Thymus (tissue), 11 donors: ENCODE data around the gene NASP. TPM values are rescaled to one million over a fixed set of nuclear protein-coding genes. Genes with fewer than 3 reads are reported as not detected.

Experiments used
- DNase-seq, 9 donors: peaks; one replicate each; pipeline ENCODE4 v3.0.0-alpha.2; 2013; ENCODE audit warnings: low spot score in 9 of 9, low read depth in 6 of 9, missing footprints in 1 of 9
- H3K27ac ChIP-seq, 2 donors: one replicate each; pipeline ENCODE4 v1.5.1; 2013; ENCODE audit warnings: control low read depth in 1 of 2, low read depth in 1 of 2, low read length in 1 of 2, mild to moderate bottlenecking in 1 of 2, moderate library complexity in 1 of 2
- H3K27me3 ChIP-seq, 2 donors: one replicate each; pipeline ENCODE4 v1.5.1; 2013; ENCODE audit warnings: low read length in 1 of 2; ENCODE audit not compliant: control insufficient read depth in 2 of 2, insufficient read depth in 1 of 2
- H3K36me3 ChIP-seq, 2 donors: one replicate each; pipeline ENCODE4 v1.5.1; 2013; ENCODE audit warnings: low read length in 1 of 2, mild to moderate bottlenecking in 1 of 2, moderate library complexity in 1 of 2; ENCODE audit not compliant: control insufficient read depth in 2 of 2, insufficient read depth in 2 of 2
- H3K4me1 ChIP-seq, 2 donors: one replicate each; pipeline ENCODE4 v1.5.1; 2013; ENCODE audit warnings: low read length in 2 of 2; ENCODE audit not compliant: control insufficient read depth in 2 of 2, insufficient read depth in 2 of 2
- H3K4me3 ChIP-seq, 2 donors: one replicate each; pipeline ENCODE4 v1.5.1; 2013; ENCODE audit warnings: low read length in 2 of 2, control low read depth in 1 of 2, mild to moderate bottlenecking in 1 of 2
- H3K9me3 ChIP-seq, 2 donors: one replicate each; pipeline ENCODE4 v1.5.1; 2013; ENCODE audit warnings: low read length in 1 of 2, mild to moderate bottlenecking in 1 of 2; ENCODE audit not compliant: control insufficient read depth in 2 of 2, insufficient read depth in 1 of 2
- WGBS: extraction: QIAGEN DNeasy Blood & Tissue Kit; methylation state at CpG from one replicate; pipeline ENCODE4 v1.1.7; 2013; 5-methylcytosine and 5-hydroxymethylcytosine counted together
- polyA plus RNA-seq: library from polyadenylated mRNA; stranded (reverse); fragments of 200-250 nt; gene quantifications from one replicate; pipeline ENCODE4 v1.2.3, GENCODE V29; 2013
- total RNA-seq: library from RNA; stranded (reverse); fragments of 120-200 nt; gene quantifications from one replicate; pipeline ENCODE4 v1.2.4, GENCODE V29; 2013
- donor health status: healthy.

NASP gene
- total and polyA plus RNA-seq, 2 donors = 151 to 170 TPM

DNA sequence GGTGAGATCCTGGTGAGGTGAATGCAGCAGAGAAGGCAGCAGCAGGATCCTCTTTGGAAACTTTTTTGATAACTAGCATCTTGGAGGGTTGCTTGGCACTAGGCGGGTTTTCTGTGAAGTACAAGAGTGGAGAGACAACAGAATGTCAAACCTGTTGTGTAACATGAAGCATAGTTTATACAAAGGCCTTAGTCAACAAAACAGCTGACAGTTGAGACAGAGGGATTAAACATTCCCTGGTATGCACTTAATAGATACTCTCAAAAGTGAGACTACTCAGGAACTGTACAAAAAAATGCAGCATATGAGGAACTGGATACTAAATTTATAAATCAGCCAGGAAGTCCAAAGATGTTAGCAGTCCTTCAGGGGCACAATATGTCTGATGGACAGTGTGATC, 56.5 kb downstream of the NASP start:
- no peak overlapping the region for H3K4me3 ChIP-seq
- no peaks in the 10 kb centered on the region for H3K4me1 ChIP-seq
- H3K36me3 ChIP-seq = peaks cover 32 to 66% of the 10 kb centered on the region in 2 donors
- no peak overlapping the region for H3K27ac ChIP-seq
- WGBS = 99% methylated on average over 1 of the region's 1 CpG
- no peaks in the 10 kb centered on the region for H3K27me3 ChIP-seq
- no peak for DNase-seq
- no peaks in the 10 kb centered on the region for H3K9me3 ChIP-seq

DNA sequence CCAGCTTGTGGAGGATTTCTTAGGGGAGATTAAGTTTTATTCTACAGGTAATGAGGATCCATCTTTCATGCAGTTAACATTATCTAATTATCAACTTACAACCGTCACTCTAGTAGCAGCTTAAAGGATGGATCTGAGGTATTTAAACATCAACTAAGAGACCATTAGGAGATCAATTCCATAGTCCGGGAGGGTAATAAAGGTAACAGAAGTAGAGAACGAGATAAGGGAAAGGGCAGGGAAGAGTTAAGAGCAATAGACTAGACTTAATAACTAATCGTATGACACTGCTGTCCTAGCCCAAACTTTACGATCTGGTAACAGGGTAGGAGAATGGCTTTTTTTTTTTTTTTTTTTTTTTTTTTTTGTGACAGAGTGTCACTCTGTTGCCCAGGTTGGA, 59.5 kb downstream of the NASP start:
- Histone ChIP-seq H3K36me3 (peaks cover 35 to 56% of the 10 kb centered on the region in 2 donors), H3K27ac (no peak overlapping the region)

DNA sequence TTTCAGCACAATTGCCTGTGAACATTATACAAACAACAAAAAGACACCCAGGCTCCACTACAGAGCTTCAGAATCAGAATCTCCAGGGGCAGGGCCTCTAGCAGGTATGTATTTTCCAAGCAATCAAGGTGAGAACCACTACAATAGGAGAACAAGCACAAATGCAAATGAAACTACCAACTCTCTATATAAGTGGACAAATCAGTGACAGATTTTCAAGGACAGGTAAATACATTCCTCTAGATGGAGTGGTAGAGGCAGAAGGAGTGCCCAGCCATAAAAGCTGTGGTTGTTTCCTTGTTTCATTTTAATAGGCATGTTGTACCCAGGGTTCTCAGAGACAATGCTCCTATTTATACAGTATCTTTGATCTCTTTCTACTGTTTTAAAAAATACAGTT, 60.1 kb downstream of the NASP start:
- H3K27ac ChIP-seq = no peak overlapping the region
- H3K4me3 ChIP-seq = no peak overlapping the region
- H3K36me3 ChIP-seq = peaks cover 28 to 55% of the 10 kb centered on the region in 2 donors
- no peaks in the 10 kb centered on the region for H3K9me3 ChIP-seq
- H3K27me3 ChIP-seq = no peaks in the 10 kb centered on the region
- no peak for DNase-seq
- no peaks in the 10 kb centered on the region for H3K4me1 ChIP-seq

More for the DNA sequence above, 59.5 kb downstream of the NASP start:
- Histone ChIP-seq H3K4me3 (no peak overlapping the region), H3K9me3 (no peaks in the 10 kb centered on the region), H3K27me3 (no peaks in the 10 kb centered on the region), H3K4me1 (no peaks in the 10 kb centered on the region)
- DNase-seq = no peak
- WGBS = 90% methylated on average over 5 of the region's 5 CpGs

DNA sequence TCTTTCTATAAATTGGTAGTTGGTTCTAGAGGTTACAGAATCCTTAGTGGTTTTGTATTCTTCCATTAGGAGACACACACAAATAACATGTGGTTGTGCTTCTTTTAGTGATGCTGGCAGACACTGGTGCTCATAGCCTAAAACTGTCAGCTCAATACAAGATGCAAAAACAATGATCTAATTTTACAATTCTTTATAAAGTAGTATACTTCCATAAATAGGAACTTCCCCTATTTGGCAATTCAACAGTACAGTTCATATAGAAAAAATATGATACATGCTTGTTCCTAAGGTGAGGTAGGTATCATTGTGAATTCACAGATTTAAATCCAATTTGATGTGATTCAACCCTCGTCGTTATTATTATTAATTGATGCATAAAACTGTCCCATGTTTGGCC, 60.8 kb downstream of the NASP start:
- H3K27ac ChIP-seq = no peak overlapping the region
- no peak for DNase-seq
- no peak overlapping the region for H3K4me3 ChIP-seq
- no peaks in the 10 kb centered on the region for H3K4me1 ChIP-seq
- H3K36me3 ChIP-seq = peaks cover 21 to 57% of the 10 kb centered on the region in 2 donors
- 96% methylated on average over 2 of the region's 2 CpGs for WGBS
- no peaks in the 10 kb centered on the region for H3K9me3 ChIP-seq
- no peaks in the 10 kb centered on the region for H3K27me3 ChIP-seq

DNA sequence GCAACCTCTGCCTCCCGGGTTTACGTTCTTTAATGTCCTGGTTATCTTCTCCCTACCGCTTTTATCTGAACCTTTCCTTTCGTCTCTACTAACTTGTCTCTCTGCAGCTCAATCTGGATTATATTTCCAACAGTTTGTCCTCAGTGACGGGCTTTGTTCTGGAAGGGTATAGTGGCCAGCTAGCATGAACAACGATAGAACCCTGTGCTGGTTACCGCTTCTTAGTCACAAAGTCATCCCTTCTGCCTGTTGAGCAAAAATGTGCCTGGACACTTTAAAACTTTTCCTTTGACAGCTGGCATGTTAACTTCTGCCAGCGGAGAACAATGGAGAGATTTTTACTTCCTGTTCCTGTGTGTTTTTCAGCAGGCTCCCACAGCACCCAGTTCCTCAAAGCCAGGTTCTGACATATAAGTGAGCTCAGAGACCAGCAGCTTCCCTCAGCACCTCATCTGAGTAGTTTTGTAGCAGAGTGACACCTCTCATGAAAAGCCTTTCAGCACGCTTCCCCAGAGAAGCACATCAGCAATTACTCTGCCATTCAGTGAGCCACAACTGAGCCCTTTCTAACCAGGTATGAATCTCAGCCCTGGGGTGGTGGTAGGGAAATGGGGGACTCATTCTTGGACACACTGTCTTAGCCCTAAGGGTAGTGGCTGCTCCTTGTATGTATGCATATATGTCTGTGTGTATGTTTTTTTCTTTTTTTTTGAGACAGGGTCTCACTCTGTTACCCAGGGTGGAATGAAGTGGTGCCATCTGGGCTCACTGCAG, 63.6 kb downstream of the NASP start:
- no peak overlapping the region for H3K4me3 ChIP-seq
- H3K27me3 ChIP-seq = no peaks in the 10 kb centered on the region
- peaks cover 16 to 61% of the 10 kb centered on the region in 2 donors for H3K36me3 ChIP-seq
- WGBS = 92% methylated on average over 9 of the region's 9 CpGs
- H3K4me1 ChIP-seq = no peaks in the 10 kb centered on the region
- H3K27ac ChIP-seq = no peak overlapping the region
- DNase-seq = peak in 3 of 9 donors; percentile 7 to 13 (median 13)
- H3K9me3 ChIP-seq = no peaks in the 10 kb centered on the region

DNA sequence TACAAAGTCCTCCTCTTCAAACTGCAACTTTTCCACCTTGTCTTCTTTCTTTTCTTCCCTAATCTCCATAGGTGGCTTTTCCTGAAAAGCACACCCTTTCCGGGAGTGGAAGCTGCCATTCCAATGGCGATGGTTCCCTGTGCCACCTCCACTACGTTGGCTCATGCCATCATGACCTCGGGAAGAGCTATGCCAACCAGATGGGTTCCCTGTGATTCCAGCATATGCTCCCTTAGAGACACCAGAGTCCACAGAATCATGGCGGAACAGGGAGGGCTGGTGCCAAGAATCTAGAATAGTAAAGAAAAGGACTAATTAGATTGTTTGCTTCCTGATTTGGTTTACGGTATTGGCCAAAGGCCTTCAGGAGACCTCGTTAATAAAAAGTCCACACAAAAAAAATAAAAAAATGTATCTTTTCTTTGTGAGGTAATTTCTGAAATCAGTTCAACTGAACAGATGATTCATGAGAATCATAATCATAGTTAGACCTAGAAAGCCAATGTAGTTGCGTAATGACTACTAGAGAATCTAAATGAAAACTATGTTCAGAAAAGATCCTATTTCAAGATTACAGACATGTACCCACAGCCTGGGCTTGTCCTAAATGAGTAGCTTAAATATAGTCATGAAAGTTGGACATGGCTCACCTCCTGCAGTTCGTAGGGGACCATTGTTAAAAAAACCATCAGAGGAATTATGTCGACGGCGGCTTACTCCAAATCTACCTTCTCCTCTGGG, 70.9 kb downstream of the NASP start:
- no peak overlapping the region for H3K4me3 ChIP-seq
- peaks cover 47 to 92% of the 10 kb centered on the region in 2 donors for H3K36me3 ChIP-seq
- H3K9me3 ChIP-seq = no peaks in the 10 kb centered on the region
- H3K4me1 ChIP-seq = no peaks in the 10 kb centered on the region
- no peaks in the 10 kb centered on the region for H3K27me3 ChIP-seq
- H3K27ac ChIP-seq = no peak overlapping the region
- 97% methylated on average over 12 of the region's 12 CpGs for WGBS
- DNase-seq = no peak

DNA sequence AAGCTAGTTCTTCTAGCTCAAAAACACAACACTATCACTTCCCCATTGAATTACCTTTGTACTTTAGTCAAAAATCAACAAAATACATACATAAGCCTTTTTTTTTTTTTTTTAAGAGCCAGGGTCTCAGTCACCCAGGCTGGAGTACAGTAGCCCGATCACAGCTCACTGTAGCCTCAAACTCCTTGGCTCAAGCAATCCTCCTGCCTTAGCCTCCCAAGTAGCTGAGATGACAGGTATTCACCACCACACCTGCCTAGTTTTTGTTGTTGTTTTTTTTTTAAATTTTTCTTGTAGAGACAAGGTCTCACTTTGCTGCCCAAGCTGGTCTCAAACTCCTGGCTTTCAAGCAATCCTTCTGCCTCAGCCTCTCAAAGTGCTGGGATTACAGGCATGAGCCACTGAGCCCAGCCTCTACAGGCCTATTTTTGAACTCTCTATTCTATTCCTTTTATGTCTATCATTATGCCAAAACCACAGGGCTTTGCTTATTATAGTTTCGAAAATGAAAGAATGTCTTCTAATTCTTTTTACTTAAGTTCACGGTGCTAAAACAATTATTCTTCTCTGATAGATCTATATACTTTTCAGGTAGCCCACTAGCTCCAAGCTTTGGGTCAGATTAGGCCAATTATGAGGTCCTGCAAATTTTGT, 72.9 kb downstream of the NASP start:
- Histone ChIP-seq H3K27me3 (no peaks in the 10 kb centered on the region), H3K36me3 (peaks cover 43 to 84% of the 10 kb centered on the region in 2 donors)
- WGBS = 96% methylated on average over 3 of the region's 3 CpGs

DNA sequence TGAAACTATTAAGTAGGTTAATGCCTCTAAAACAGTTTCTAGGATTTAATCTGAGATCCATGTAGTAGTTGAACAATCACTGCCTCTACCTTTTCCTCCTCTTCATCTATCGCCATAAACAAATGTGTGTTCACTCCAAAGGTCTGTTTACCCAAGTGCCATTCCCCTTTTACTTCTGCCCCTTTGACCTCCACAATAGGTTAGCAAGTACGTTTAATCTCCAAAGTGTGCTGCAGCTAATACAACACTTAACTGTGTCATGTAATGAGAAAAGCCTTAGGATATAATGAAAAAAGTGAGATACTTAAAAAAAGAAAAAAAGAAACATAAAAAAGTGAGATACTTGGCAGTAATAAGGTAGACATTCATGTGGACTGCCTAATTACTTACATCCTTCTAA, 74.3 kb downstream of the NASP start:
- H3K4me1 ChIP-seq = no peaks in the 10 kb centered on the region
- no peak overlapping the region for H3K4me3 ChIP-seq
- no peaks in the 10 kb centered on the region for H3K9me3 ChIP-seq
- H3K27me3 ChIP-seq = no peaks in the 10 kb centered on the region
- H3K36me3 ChIP-seq = peaks cover 43 to 70% of the 10 kb centered on the region in 2 donors
- DNase-seq = no peak
- 98% methylated on average over 2 of the region's 2 CpGs for WGBS
- H3K27ac ChIP-seq = no peak overlapping the region

More for the DNA sequence above, 72.9 kb downstream of the NASP start:
- no peak for DNase-seq
- Histone ChIP-seq H3K4me3 (no peak overlapping the region), H3K27ac (no peak overlapping the region), H3K9me3 (no peaks in the 10 kb centered on the region), H3K4me1 (no peaks in the 10 kb centered on the region)

DNA sequence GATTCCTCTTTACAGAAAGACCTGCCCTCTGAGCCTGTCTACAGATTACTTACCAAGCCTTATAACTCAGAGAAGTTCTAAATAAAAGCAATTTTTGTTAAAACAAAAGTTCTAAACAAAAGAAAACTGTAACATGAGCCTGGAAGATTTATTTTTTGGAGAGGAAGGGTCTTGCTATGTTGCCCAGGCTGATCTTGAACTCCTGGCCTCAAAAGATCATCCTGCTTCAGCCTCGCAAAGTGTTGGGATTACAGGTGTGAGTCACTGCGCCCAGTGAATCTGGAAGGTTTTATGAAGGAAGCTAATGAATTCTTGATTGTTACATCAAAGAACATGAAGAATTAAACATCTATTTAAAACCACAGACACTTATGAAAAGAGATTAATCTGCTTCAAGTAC, 75.4 kb downstream of the NASP start:
- Histone ChIP-seq H3K9me3 (no peaks in the 10 kb centered on the region), H3K36me3 (peaks cover 43 to 65% of the 10 kb centered on the region in 2 donors), H3K27ac (no peak overlapping the region), H3K27me3 (no peaks in the 10 kb centered on the region), H3K4me1 (no peaks in the 10 kb centered on the region), H3K4me3 (no peak overlapping the region)
- 98% methylated on average over 2 of the region's 2 CpGs for WGBS
- DNase-seq = no peak
